GM12878 (cell line): ENCODE results near the gene GRK5.
A peak's percentile ranks its signal among the peaks of the same experiment; 100 is the strongest.

Source experiments
- CBX3 ChIP-seq: fragments of 200-600 bp; sonication (generic); IDR thresholded peaks from 2 replicates; pipeline ENCODE4 v1.6.1; 2016; ENCODE audit warnings: low read depth, borderline replicate concordance
- KAT2A ChIP-seq: conservative IDR thresholded peaks from 2 replicates; pipeline ENCODE4 v1.6.1; 2011; ENCODE audit warnings: low read depth, low read length; ENCODE audit not compliant: control insufficient read depth
- KLF5 ChIP-seq: fragments of 450-650 bp; IDR thresholded peaks from 2 replicates; pipeline ENCODE4 v1.6.1; 2014; ENCODE audit warnings: mild to moderate bottlenecking; ENCODE audit not compliant: partially characterized antibody
- POLR2A ChIP-seq: IDR thresholded peaks from 2 replicates; pipeline ENCODE4 v1.6.1; 2011; ENCODE audit warnings: low read depth, mild to moderate bottlenecking, low read length
- RBBP5 ChIP-seq: fragments of 200-600 bp; sonication (generic); conservative IDR thresholded peaks from 2 replicates; pipeline ENCODE4 v1.6.1; 2016
- REST ChIP-seq: IDR thresholded peaks from 2 replicates; pipeline ENCODE4 v1.6.1; 2012; ENCODE audit warnings: mild to moderate bottlenecking, low read depth, low read length
- SMC3 ChIP-seq: IDR thresholded peaks from 2 replicates; pipeline ENCODE4 v1.6.1; 2011; ENCODE audit warnings: low read length, improper control_type of control experiment, borderline replicate concordance
- SP1 ChIP-seq: IDR thresholded peaks from one replicate; pipeline ENCODE4 v1.6.1; 2011; ENCODE audit warnings: low read depth, low read length
- USF1 ChIP-seq: IDR thresholded peaks from 2 replicates; pipeline ENCODE4 v1.6.1; 2011; ENCODE audit warnings: borderline replicate concordance, low read depth, mild to moderate bottlenecking, moderate library complexity, mixed read lengths, low read length; ENCODE audit not compliant: insufficient read depth; ENCODE audit errors: extremely low read length
- ZBED1 ChIP-seq: IDR thresholded peaks from 2 replicates; pipeline ENCODE4 v1.6.1; 2016; ENCODE audit warnings: borderline replicate concordance
- ZNF687 ChIP-seq: fragments of 450-650 bp; IDR thresholded peaks from 2 replicates; pipeline ENCODE4 v1.6.1; 2017; ENCODE audit warnings: mild to moderate bottlenecking, moderate library complexity
- TF ChIP-seq, protein P1 (sequence below), 3 experiments: IDR thresholded peaks in 2 of 3; conservative IDR thresholded peaks in 1 of 3; 2 replicates each; pipeline ENCODE4 v1.5.1; 2011; ENCODE audit warnings: low read depth in 3 of 3, low read length in 3 of 3, mild to moderate bottlenecking in 3 of 3, control low read depth in 2 of 3, moderate library complexity in 2 of 3, inconsistent platforms in 1 of 3, mixed read lengths in 1 of 3; ENCODE audit not compliant: control insufficient read depth in 2 of 3, insufficient read depth in 1 of 3; ENCODE audit errors: extremely low read depth in 1 of 3
- TF ChIP-seq, protein P2 (sequence below): fragments of 450-650 bp; IDR thresholded peaks from 2 replicates; pipeline ENCODE4 v1.6.1; 2017; ENCODE audit warnings: mild to moderate bottlenecking

DNA sequence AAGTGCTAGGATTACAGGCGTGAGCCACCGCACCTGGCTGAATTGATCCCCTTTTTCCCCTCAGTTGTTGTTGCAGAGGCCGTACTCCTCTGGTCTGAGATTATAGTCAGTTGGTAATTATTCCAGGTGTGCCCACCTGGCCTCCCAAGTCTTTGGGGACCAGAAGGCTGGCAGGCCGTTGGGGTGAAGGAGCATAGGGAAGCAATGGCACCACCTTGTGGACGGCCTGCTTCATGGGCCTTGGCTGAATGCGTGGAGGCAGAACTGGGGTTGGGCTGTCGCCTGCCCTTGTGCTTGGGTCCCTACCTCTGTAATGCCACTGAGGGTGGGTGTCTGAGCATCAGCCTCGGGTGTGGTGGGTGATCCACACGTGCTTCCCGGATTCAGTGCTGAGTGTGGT lies 209.5 kb downstream of the GRK5 start:
- TF ChIP-seq CBX3 (no peak), REST (no peak), ZNF687 (no peak), SP1 (no peak), RBBP5 (no peak), KLF5 (no peak), ZBED1 (no peak), KAT2A (no peak), POLR2A (no peak), USF1 (no peak), SMC3 (peak; percentile 97)
- TF ChIP-seq, protein P1, sequence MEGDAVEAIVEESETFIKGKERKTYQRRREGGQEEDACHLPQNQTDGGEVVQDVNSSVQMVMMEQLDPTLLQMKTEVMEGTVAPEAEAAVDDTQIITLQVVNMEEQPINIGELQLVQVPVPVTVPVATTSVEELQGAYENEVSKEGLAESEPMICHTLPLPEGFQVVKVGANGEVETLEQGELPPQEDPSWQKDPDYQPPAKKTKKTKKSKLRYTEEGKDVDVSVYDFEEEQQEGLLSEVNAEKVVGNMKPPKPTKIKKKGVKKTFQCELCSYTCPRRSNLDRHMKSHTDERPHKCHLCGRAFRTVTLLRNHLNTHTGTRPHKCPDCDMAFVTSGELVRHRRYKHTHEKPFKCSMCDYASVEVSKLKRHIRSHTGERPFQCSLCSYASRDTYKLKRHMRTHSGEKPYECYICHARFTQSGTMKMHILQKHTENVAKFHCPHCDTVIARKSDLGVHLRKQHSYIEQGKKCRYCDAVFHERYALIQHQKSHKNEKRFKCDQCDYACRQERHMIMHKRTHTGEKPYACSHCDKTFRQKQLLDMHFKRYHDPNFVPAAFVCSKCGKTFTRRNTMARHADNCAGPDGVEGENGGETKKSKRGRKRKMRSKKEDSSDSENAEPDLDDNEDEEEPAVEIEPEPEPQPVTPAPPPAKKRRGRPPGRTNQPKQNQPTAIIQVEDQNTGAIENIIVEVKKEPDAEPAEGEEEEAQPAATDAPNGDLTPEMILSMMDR (IDR thresholded peaks at IDR 0.05 in 2 of 3, conservative IDR thresholded peaks at IDR 0.05 in 1 of 3; ENCODE audit: control insufficient read depth in 2 of 3, extremely low read depth in 1 of 3, insufficient read depth in 1 of 3, low read depth in 3 of 3, low read length in 3 of 3), result peak; percentile 84 to 90 (median 85)
- TF ChIP-seq, protein P2, sequence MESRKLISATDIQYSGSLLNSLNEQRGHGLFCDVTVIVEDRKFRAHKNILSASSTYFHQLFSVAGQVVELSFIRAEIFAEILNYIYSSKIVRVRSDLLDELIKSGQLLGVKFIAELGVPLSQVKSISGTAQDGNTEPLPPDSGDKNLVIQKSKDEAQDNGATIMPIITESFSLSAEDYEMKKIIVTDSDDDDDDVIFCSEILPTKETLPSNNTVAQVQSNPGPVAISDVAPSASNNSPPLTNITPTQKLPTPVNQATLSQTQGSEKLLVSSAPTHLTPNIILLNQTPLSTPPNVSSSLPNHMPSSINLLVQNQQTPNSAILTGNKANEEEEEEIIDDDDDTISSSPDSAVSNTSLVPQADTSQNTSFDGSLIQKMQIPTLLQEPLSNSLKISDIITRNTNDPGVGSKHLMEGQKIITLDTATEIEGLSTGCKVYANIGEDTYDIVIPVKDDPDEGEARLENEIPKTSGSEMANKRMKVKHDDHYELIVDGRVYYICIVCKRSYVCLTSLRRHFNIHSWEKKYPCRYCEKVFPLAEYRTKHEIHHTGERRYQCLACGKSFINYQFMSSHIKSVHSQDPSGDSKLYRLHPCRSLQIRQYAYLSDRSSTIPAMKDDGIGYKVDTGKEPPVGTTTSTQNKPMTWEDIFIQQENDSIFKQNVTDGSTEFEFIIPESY, result no peak
